SU-DHL-6 (cell line): ENCODE results near the gene EIF3C.
"Not testable (repeated sequence)": the region's sequence is repeated elsewhere in the genome, so short reads cannot be mapped to it uniquely, and the experiment has no call there.

Experiments used
- CTCF ChIP-seq: fragments of 200-600 bp; sonication (generic); IDR thresholded peaks from one replicate; pipeline ENCODE4 v1.5.1; 2017; ENCODE audit warnings: antibody characterized with exemption, mild to moderate bottlenecking, low read length, moderate library complexity; ENCODE audit not compliant: insufficient read depth, poor library complexity, severe bottlenecking
- EZH2phosphoT487 ChIP-seq: fragments of 200-600 bp; sonication (generic), shearing (Covaris generic); conservative IDR thresholded peaks from 2 replicates; pipeline ENCODE4 v1.6.1; 2018; ENCODE audit warnings: mild to moderate bottlenecking, antibody characterized with exemption, low read length, moderate library complexity, mixed read lengths

GRCh38 chr16:28732455-28733124 is 21.3 kb downstream of the EIF3C start:
- TF ChIP-seq CTCF, EZH2phosphoT487: not testable (repeated sequence)
